Measurements from ENCODE around the gene MTHFSD.

GRCh38 chr16:86531641-86532525 lies 23.2 kb downstream of the MTHFSD start:
- TF ChIP-seq ZFP3 (CRISPR knock-in tag; IDR thresholded peaks at IDR 0.05) (no peak), ZNF70 (CRISPR knock-in tag; IDR thresholded peaks at IDR 0.05) (no peak), TOX (CRISPR knock-in tag; IDR thresholded peaks at IDR 0.05; ENCODE audit: borderline replicate concordance) (no peak)
